ENCODE measurements around the gene PHACTR2. TPM values are rescaled to one million over a fixed set of nuclear protein-coding genes. Genes with fewer than 3 reads are reported as not detected.
"Not testable (repeated sequence)": the region's sequence is repeated elsewhere in the genome, so short reads cannot be mapped to it uniquely, and the experiment has no call there.

Gene PHACTR2
- total RNA-seq, 1 donor from 2014 or later, result 110 TPM

DNA sequence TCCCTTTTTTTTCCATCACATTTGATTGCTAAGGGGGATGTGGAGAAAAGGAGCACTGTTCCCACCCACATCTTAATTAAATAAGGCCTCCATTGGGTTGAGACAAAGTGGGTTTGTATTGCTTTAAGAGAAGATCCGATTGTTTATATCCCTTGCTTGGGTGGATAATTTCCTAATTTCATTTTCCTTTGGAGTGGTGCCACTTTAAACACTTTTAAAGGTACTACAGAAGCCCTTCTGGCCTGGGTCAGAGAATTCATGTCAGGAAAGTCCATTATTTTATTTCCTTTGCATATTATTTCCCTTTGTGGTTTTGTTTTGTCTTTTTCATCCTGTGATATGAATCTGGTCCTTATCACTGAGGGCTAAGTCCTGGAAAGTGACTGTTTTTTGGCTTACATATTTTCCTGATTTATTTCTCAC is 56.9 kb downstream of the PHACTR2 start:
- TF ChIP-seq, protein P1, sequence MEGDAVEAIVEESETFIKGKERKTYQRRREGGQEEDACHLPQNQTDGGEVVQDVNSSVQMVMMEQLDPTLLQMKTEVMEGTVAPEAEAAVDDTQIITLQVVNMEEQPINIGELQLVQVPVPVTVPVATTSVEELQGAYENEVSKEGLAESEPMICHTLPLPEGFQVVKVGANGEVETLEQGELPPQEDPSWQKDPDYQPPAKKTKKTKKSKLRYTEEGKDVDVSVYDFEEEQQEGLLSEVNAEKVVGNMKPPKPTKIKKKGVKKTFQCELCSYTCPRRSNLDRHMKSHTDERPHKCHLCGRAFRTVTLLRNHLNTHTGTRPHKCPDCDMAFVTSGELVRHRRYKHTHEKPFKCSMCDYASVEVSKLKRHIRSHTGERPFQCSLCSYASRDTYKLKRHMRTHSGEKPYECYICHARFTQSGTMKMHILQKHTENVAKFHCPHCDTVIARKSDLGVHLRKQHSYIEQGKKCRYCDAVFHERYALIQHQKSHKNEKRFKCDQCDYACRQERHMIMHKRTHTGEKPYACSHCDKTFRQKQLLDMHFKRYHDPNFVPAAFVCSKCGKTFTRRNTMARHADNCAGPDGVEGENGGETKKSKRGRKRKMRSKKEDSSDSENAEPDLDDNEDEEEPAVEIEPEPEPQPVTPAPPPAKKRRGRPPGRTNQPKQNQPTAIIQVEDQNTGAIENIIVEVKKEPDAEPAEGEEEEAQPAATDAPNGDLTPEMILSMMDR (IDR thresholded peaks at IDR 0.05), result no peak
- Mint-ChIP-seq H3K36me3 (ENCODE audit: low read depth) (peaks cover 2% of the 10 kb centered on the region), H3K27ac (ENCODE audit: unreplicated experiment) (no peak overlapping the region), H3K4me3 (ENCODE audit: unreplicated experiment) (no peak overlapping the region), H3K9me3 (ENCODE audit: low read depth) (no peaks in the 10 kb centered on the region), H3K4me1 (ENCODE audit: low read depth) (peaks cover 40% of the 10 kb centered on the region), H3K27me3 (ENCODE audit: low read depth) (no peaks in the 10 kb centered on the region)
- DNase-seq (ENCODE audit: low spot score), result no peak

DNA sequence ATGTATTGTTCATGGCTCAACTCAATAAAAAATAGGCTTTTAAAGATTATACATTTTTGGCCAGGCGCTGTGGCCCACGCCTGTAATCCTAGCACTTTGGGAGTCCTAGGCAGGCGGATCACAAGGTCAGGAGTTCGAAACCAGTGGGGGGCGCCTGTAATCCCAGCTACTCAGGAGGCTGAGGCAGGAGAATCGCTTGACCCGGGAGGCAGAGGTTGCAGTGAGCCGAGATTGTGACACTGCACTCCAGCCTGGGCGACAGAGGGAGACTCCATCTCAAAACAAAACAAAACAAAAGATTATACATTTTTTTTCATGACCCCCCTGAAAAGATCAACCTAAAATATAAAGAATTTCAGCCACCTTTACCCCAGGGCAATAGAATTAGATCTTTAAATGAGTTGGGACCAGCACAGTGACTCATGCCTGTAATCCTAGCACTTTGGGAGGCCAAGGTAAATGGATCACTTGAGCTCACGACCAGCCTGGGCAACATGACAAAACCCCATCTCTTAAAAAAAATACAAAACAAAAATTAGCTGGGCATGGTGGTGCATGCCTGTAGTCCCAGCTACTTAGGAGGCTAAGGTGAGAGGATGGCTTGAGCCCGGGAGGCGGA is 60.4 kb downstream of the PHACTR2 start:
- H3K27ac Mint-ChIP-seq (ENCODE audit: unreplicated experiment); DNase-seq (ENCODE audit: low spot score); H3K9me3 Mint-ChIP-seq (ENCODE audit: low read depth); H3K36me3 Mint-ChIP-seq (ENCODE audit: low read depth); H3K4me3 Mint-ChIP-seq (ENCODE audit: unreplicated experiment); H3K27me3 Mint-ChIP-seq (ENCODE audit: low read depth): not testable (repeated sequence)
- peaks cover 44% of the 10 kb centered on the region for H3K4me1 Mint-ChIP-seq (ENCODE audit: low read depth)

DNA sequence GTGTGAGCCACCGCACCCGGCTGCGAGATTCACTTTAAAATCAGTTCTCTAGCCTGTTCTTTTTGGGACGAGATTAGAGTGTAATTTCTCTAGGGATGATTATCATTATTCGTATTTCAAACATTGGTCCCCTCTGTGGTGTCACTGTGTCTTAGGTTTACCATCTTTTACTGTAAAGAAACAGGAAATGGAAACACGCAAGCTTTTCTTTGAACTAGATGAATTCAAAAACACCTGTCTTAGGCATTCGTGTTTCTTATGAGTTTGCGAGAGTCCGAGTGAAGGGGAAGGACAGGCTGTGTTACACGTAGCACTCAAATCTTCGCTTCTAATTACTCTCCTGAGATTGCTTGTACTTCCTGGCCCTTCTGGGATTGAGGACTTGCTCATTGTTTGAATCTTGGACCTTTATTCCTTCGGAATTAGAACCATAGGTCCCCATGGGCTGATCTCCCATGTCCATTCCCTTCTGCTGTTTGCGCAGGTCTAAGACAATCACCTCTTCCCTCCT is 61.6 kb downstream of the PHACTR2 start:
- Mint-ChIP-seq H3K27ac (ENCODE audit: unreplicated experiment) (no peak overlapping the region), H3K27me3 (ENCODE audit: low read depth) (no peaks in the 10 kb centered on the region), H3K36me3 (ENCODE audit: low read depth) (peaks cover 6% of the 10 kb centered on the region), H3K4me1 (ENCODE audit: low read depth) (peaks cover 50% of the 10 kb centered on the region), H3K9me3 (ENCODE audit: low read depth) (no peaks in the 10 kb centered on the region), H3K4me3 (ENCODE audit: unreplicated experiment) (no peak overlapping the region)
- no peak for DNase-seq (ENCODE audit: low spot score)
- TF ChIP-seq, protein P1 (IDR thresholded peaks at IDR 0.05), result no peak

DNA sequence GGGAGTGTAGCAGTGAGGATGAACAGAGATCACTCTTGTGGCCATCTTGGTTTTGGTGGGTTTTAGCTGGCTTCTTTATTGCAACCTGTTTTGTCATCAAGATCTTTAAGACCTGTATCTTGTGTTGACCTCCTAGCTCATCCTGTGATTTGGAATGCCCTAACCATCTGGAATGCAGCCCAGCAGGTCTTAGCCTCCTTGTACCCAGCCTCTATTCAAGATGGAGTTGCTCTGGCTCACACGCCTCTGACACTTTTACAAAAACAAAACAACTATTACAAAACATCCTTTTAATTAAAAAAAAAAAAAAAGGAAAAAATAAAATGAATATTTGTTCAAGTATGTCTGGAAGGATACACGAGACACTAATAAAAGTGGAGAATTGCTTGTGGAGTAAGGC is 62.4 kb downstream of the PHACTR2 start:
- H3K9me3 Mint-ChIP-seq (ENCODE audit: low read depth), result no peaks in the 10 kb centered on the region
- H3K4me1 Mint-ChIP-seq (ENCODE audit: low read depth), result peaks cover 51% of the 10 kb centered on the region
- no peak overlapping the region for H3K27ac Mint-ChIP-seq (ENCODE audit: unreplicated experiment)
- no peak for DNase-seq (ENCODE audit: low spot score)
- peaks cover 6% of the 10 kb centered on the region for H3K36me3 Mint-ChIP-seq (ENCODE audit: low read depth)
- H3K27me3 Mint-ChIP-seq (ENCODE audit: low read depth), result no peaks in the 10 kb centered on the region
- no peak overlapping the region for H3K4me3 Mint-ChIP-seq (ENCODE audit: unreplicated experiment)
- TF ChIP-seq, protein P1 (IDR thresholded peaks at IDR 0.05), result no peak

DNA sequence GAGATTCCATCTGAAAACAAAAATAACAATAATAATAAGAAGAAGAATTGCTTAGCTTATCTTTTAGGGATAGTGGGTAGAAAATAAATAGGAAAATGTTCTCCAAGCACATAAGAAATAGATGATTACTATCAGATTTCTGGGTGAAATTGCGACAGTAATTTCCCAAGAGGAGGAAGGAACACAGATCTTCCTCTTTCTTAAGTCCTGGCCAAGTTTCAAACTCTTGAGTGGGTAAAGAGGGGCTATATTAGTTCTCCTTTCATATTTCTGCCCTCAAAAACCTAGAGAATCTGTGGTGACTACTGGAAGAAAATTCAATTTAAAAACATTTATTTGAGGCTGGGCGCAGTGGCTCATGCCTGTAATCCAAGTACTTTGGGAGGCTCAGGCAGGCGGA is 63.7 kb downstream of the PHACTR2 start:
- TF ChIP-seq, protein P1 (IDR thresholded peaks at IDR 0.05), result no peak
- no peaks in the 10 kb centered on the region for H3K27me3 Mint-ChIP-seq (ENCODE audit: low read depth)
- no peaks in the 10 kb centered on the region for H3K9me3 Mint-ChIP-seq (ENCODE audit: low read depth)
- peaks cover 64% of the 10 kb centered on the region for H3K4me1 Mint-ChIP-seq (ENCODE audit: low read depth)
- H3K4me3 Mint-ChIP-seq (ENCODE audit: unreplicated experiment), result no peak overlapping the region
- no peak overlapping the region for H3K27ac Mint-ChIP-seq (ENCODE audit: unreplicated experiment)
- no peak for DNase-seq (ENCODE audit: low spot score)
- H3K36me3 Mint-ChIP-seq (ENCODE audit: low read depth), result peaks cover 6% of the 10 kb centered on the region
